Measurements from ENCODE around the gene TESK1. TPM values are rescaled to one million over a fixed set of nuclear protein-coding genes. Genes with fewer than 3 reads are reported as not detected.
"Not testable (repeated sequence)": the region's sequence is repeated elsewhere in the genome, so short reads cannot be mapped to it uniquely, and the experiment has no call there.

Gene TESK1
- total and polyA plus RNA-seq, 2 of the 8 experiments (the other 6 are each of a cell fraction or from before 2014, with no cell fraction given): 13.5 to 13.9 TPM

DNA sequence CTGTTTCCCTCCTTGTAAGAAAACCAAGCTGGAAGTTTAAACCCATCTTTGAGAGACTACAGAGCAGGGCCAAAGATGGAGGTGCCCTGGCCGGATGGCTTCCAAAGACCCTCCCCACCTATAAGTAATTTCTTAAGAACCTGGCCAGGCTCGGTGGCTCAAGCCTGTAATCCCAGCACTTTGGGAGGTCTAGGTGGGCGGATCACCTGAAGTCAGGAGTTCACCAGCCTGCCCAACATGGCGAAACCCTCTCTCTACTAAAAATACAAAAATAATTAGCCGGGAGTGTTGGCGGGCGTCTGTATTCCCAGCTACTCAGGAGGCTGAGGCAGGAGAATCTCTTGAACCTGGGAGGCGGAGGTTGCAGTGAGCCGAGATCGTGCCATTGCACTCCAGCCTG is 40.7 kb downstream of the TESK1 start:
- not testable (repeated sequence) for H2BK20ac ChIP-seq (ENCODE audit: low read length); H3K18ac ChIP-seq (ENCODE audit: extremely low read depth, low read length); H4K8ac ChIP-seq (ENCODE audit: extremely low read depth, insufficient read depth, low read length); H4K91ac ChIP-seq (replicated peaks; ENCODE audit: insufficient read length, low read length); H3K79me1 ChIP-seq (ENCODE audit: low read depth, low read length); H2BK120ac ChIP-seq (replicated peaks; ENCODE audit: low read depth, low read length); DNase-seq (ENCODE audit: low read depth in 1 of 2, low spot score in 2 of 2); H3K36me3 ChIP-seq (ENCODE audit: control insufficient read depth in 2 of 4, insufficient read depth in 4 of 4, low read length in 3 of 4); H2BK15ac ChIP-seq (ENCODE audit: low read length); H3K9ac ChIP-seq (replicated peaks in 1 of 4; ENCODE audit: extremely low read depth in 1 of 4, low read depth in 3 of 4, low read length in 3 of 4); H3K14ac ChIP-seq (ENCODE audit: insufficient read length); H3K9me3 ChIP-seq (ENCODE audit: insufficient read depth in 2 of 2, low read depth in 1 of 2, low read length in 1 of 2); H2BK12ac ChIP-seq (ENCODE audit: low read depth, low read length); H3K27ac ChIP-seq (ENCODE audit: low read depth, low read length); H3K56ac ChIP-seq (replicated peaks; ENCODE audit: insufficient read length, low read depth, low read length); H2AK5ac ChIP-seq (ENCODE audit: low read depth, low read length); H2AFZ ChIP-seq (ENCODE audit: low read length); H4K20me1 ChIP-seq (replicated peaks in 1 of 2; ENCODE audit: control insufficient read depth in 1 of 2, insufficient read depth in 2 of 2, low read length in 2 of 2); H4K5ac ChIP-seq (ENCODE audit: insufficient read length, low read depth, low read length); FAIRE-seq; H3K27me3 ChIP-seq (replicated peaks in 1 of 4; ENCODE audit: control insufficient read depth in 3 of 4, extremely low read depth in 1 of 4, insufficient read depth in 3 of 4, low read length in 3 of 4); H3K4ac ChIP-seq (replicated peaks; ENCODE audit: insufficient read length, low read depth, low read length); H3K23ac ChIP-seq (ENCODE audit: insufficient read length); H3K79me2 ChIP-seq (ENCODE audit: control insufficient read depth in 1 of 2, insufficient read depth in 2 of 2, low read length in 2 of 2)
- H3K4me2 ChIP-seq (ENCODE audit: insufficient read depth in 1 of 2, low read depth in 2 of 2, low read length in 2 of 2): peak overlapping the region; percentile 72 to 82
- TF ChIP-seq YY1 (IDR thresholded peaks at IDR 0.05; ENCODE audit: low read depth, low read length) (peak; percentile 19; the same call in 1 of the 2 replicates), TAF1 (IDR thresholded peaks at IDR 0.05; ENCODE audit: low read depth, low read length) (0 out of 2 replicates have a peak, but pooled peaks have one; percentile 8)
- H3K4me1 ChIP-seq (replicated peaks in 1 of 4; ENCODE audit: control insufficient read depth in 3 of 4, insufficient read depth in 4 of 4, low read length in 3 of 4): peaks cover 0 to 12% (median 6%) of the 10 kb centered on the region in 4 experiments; a peak in 4 of 7 replicates
- WGBS, 2 experiments (ENCODE audit: extremely low coverage in 1 of 2, insufficient coverage in 1 of 2, insufficient read length in 1 of 2, insufficient replicate concordance in 2 of 2, low coverage in 1 of 2, low lambda C conversion rate in 2 of 2, missing lambda C conversion rate in 1 of 2): 26% methylated on average over 10 of the region's 10 CpGs; no CpG with 5 or more reads in 1 of the 2 experiments
- ChIA-PET POLR2A (ENCODE audit: partially characterized antibody) (interaction anchor here (0.6 to 6.2 kb wide), 10 partner anchors 11 to 171 kb away, joined by 3 to 53 read pairs (median 7); partner anchors contain the start of genes CCDC107, CREB3, RMRP and TLN1), CTCF (ENCODE audit: partially characterized antibody) (interaction anchor here (0.6 to 8.1 kb wide), 24 partner anchors 14 to 607 kb away, joined by 3 to 149 read pairs (median 4); partner anchors contain the start of genes ARHGEF39, CCDC107, RMRP and TPM2)
- H2BK5ac ChIP-seq (ENCODE audit: low read depth, low read length): peak overlapping the region; percentile 16; the same call in 1 of the 2 replicates
- peaks cover 10% of the 10 kb centered on the region; the same call in 1 of the 2 replicates for H3K23me2 ChIP-seq (ENCODE audit: low read depth, low read length)
- peak overlapping the region; percentile 56 to 79 (median 60) for H3K4me3 ChIP-seq (ENCODE audit: extremely low read depth in 1 of 4, insufficient read depth in 2 of 4, low read depth in 3 of 4, low read length in 4 of 4)
